Activated CD4-positive, alpha-beta T cell treated with anti-CD3 and anti-CD28 coated beads, Interleukin-2, amount 10 ng/mL, durations not matched to agents 7 days and 5 days (primary cell): Measurements from ENCODE around the gene UBXN7. TPM values are rescaled to one million over a fixed set of nuclear protein-coding genes. Genes with fewer than 3 reads are reported as not detected.
"Not testable (repeated sequence)": the region's sequence is repeated elsewhere in the genome, so short reads cannot be mapped to it uniquely, and the experiment has no call there.

ENCODE experiments used
- CTCF ChIA-PET: fragments of 350-600 bp; sonication (Branson Sonifier 250); formaldehyde crosslinking; loops from one replicate; lab custom pipeline; 2021; ENCODE audit warnings: antibody characterized with exemption; lab: Charles Lee
- POLR2A ChIA-PET: fragments of 350-600 bp; sonication (Branson Sonifier 250); formaldehyde crosslinking; loops from one replicate; lab custom pipeline; 2021; ENCODE audit warnings: antibody characterized with exemption; lab: Charles Lee
- DNase-seq: peaks from one replicate; pipeline ENCODE4 v3.0.0-alpha.2; 2020
- H3K27ac Mint-ChIP-seq: one replicate; pipeline ENCODE4 v1.8.0; 2021; ENCODE audit warnings: mild to moderate bottlenecking, moderate library complexity, mixed read lengths
- H3K27me3 Mint-ChIP-seq: one replicate; pipeline ENCODE4 v1.8.0; 2021; ENCODE audit warnings: mixed read lengths
- H3K36me3 Mint-ChIP-seq: one replicate; pipeline ENCODE4 v1.8.0; 2021; ENCODE audit warnings: low read depth, mixed read lengths
- H3K4me1 Mint-ChIP-seq: one replicate; pipeline ENCODE4 v1.8.0; 2021; ENCODE audit warnings: mixed read lengths
- H3K4me3 Mint-ChIP-seq: one replicate; pipeline ENCODE4 v1.8.0; 2021; ENCODE audit warnings: mild to moderate bottlenecking, moderate library complexity, mixed read lengths
- H3K9me3 Mint-ChIP-seq: one replicate; pipeline ENCODE4 v1.8.0; 2021; ENCODE audit warnings: mixed read lengths
- total RNA-seq, 2 experiments: library from RNA; stranded (reverse); gene quantifications; one replicate each; pipeline ENCODE4 v1.2.3, GENCODE V29; 2021

Gene UBXN7
- total RNA-seq, 2 experiments from 2014 or later: 54.4 to 64.8 TPM

DNA sequence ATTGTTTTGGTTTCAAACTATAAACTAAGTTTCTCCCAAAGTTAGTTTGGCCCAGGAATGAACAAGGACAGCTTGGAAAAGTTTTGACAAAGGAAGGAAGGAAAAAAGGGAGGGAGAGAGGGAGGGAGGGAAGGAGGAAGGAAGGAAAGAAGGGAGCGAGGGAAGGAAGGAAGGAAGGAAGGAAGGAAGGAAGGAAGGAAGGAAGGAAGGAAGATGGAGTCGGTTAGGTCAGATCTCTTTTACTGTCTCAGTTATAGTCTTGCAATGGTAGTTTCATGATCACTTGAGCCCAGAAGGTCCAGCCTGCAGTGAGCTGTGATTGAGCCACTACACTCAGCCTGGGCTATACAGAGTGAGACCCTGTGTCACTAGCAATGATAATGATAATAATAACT is 12.3 kb upstream of the UBXN7 start:
- DNase-seq: no peak
- H3K27me3 Mint-ChIP-seq: no peaks in the 10 kb centered on the region
- H3K4me3 Mint-ChIP-seq: no peak overlapping the region
- ChIA-PET CTCF (interaction anchor here (0.6 to 1.0 kb wide), 2 partner anchors 27 to 215 kb away, joined by 3 read pairs; no protein-coding TSS in a partner anchor), POLR2A (no interaction called here)
- H3K27ac Mint-ChIP-seq: no peak overlapping the region
- peaks cover 18% of the 10 kb centered on the region for H3K4me1 Mint-ChIP-seq
- no peaks in the 10 kb centered on the region for H3K9me3 Mint-ChIP-seq
- no peaks in the 10 kb centered on the region for H3K36me3 Mint-ChIP-seq

DNA sequence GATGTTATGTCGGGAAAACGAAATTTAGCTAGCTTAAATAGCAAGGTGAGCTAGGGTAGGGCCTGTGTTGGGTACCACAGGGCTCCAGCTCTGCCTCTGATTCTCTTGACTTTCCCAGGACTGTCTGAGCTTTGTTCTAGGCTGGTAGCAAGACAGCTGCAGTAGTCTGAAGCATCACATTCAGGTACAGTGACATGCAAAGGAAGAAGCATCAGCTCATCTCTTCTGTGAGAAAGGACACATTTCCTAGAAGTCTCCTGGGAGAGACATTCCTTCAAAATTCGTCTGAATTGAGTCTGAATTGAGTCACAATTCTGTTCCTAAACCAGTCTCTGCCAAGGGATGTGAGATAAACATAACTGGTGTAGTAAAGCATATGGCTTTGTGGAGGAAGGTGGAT is 8.5 kb upstream of the UBXN7 start:
- H3K4me1 Mint-ChIP-seq: peaks cover 18% of the 10 kb centered on the region
- no peak overlapping the region for H3K4me3 Mint-ChIP-seq
- no peak overlapping the region for H3K27ac Mint-ChIP-seq
- POLR2A ChIA-PET: interaction anchor here (0.6 kb wide), 1 partner anchor 10 kb away, joined by 3 read pairs; no protein-coding TSS in a partner anchor
- no peaks in the 10 kb centered on the region for H3K36me3 Mint-ChIP-seq
- H3K27me3 Mint-ChIP-seq: no peaks in the 10 kb centered on the region
- H3K9me3 Mint-ChIP-seq: no peaks in the 10 kb centered on the region
- CTCF ChIA-PET: interaction anchor here (1.0 to 1.6 kb wide), 4 partner anchors 8 to 18 kb away, joined by 3 to 5 read pairs (median 3); partner anchors contain the start of gene UBXN7
- DNase-seq: no peak

DNA sequence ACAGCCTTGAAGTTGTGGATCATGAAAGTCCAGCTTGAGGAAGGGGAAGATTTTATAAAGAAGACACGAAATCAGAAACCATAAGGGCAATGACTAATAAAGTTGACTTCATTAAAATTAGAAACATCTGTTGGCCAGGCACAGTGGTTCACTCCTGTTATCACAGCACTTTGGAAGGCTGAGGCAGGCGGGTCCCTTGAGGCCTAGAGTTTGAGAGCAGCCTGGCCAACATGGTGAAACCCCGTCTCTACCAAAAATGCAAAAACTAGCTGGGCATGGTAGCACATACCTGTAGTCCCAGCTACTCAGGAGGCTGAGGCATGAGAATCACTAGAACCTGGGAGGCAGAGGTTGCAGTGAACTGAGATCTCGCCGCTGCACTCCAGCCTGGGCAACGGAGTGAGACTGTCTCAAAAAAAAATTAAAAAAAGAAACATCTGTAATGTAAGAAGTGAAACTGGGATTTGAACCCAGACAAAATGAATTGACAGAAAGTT is 7.9 kb upstream of the UBXN7 start:
- Mint-ChIP-seq H3K4me1 (peaks cover 18% of the 10 kb centered on the region), H3K36me3 (no peaks in the 10 kb centered on the region), H3K27me3 (no peaks in the 10 kb centered on the region), H3K27ac (peak overlapping the region; percentile 66), H3K9me3 (no peaks in the 10 kb centered on the region), H3K4me3 (no peak overlapping the region)
- CTCF ChIA-PET: interaction anchor here (1.0 to 1.6 kb wide), 4 partner anchors 8 to 78 kb away, joined by 3 to 5 read pairs (median 3); partner anchors contain the start of gene UBXN7
- POLR2A ChIA-PET: no interaction called here
- DNase-seq: no peak

DNA sequence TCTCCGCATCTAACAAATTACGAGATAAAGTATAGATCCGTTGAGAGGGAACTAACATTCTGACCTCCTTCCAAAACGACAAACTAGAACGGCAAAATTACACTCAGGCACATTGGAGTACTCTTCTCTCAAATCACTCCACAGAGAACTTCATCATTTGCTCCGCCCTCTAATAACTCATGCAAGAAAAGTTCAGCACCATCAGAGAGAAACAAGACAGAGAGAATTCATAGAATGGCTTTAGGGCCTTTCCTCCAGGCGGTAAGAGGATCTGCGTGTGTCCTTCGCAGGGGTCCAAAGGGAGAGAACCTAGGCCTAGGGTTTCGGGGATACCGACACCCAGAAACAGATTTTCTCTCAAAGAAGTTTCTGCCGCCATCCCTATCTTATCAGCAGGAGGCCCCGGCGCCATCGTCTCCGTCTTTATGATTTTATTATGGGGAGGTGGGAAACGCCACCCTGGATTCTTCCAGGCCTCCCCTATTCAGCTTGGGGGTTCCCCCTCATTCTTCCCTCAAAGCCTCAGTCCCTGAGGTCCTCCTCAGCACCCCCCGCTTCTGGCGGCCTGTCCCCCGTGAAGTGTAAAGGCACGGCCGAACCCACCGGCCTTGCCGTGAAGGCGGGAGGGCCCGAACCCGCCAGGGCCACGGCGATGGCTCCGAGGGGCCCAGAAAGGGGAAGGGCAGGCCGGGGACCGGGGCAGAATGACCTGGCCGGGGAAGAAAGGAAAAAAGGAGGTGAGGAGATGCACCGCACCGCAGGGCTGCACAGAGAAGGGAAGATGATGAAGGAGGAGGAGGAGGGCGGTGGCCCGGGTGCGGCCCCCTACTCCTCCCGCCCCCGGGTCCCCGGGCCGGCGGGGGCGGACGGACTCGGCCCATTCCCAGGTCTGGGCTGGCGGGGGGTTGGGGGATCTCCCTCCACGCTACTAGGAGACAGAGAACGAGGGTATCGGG is 768 bp downstream of the UBXN7 start:
- CTCF ChIA-PET: interaction anchor here (0.6 to 2.4 kb wide), 5 partner anchors 9 to 150 kb away, joined by 3 to 5 read pairs (median 3); no protein-coding TSS in a partner anchor
- peak overlapping the region; percentile 75 for H3K4me3 Mint-ChIP-seq
- POLR2A ChIA-PET: interaction anchor here (0.7 kb wide), 1 partner anchor 9 kb away, joined by 3 read pairs; no protein-coding TSS in a partner anchor

DNA sequence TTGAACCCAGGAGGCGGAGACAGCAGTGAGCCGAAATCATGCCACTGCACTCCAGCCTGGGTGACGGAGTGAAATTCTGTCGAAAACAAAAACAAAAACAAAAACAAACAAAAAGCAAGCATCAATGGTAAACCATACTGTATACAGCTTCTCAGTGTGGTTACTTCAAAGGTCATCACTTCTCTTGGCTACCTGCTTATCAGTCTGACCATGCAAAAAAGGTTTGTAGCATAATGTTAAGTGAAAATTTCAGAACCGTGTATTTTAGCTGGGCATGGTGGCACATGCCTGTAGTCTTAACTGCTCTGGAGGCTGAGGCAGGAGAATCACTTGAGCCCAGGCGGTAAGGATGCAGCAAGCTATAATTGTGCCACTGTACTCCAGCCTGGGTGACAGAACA is 4.2 kb downstream of the UBXN7 start:
- H3K4me1 Mint-ChIP-seq: peaks cover 21% of the 10 kb centered on the region
- no peak for DNase-seq
- no peaks in the 10 kb centered on the region for H3K27me3 Mint-ChIP-seq
- peaks cover 11% of the 10 kb centered on the region for H3K36me3 Mint-ChIP-seq
- POLR2A ChIA-PET: no interaction called here
- no peak overlapping the region for H3K27ac Mint-ChIP-seq
- H3K4me3 Mint-ChIP-seq: no peak overlapping the region
- H3K9me3 Mint-ChIP-seq: no peaks in the 10 kb centered on the region
- CTCF ChIA-PET: interaction anchor here (0.8 kb wide), 1 partner anchor 49 kb away, joined by 3 read pairs; no protein-coding TSS in a partner anchor

More for the DNA sequence above, 768 bp downstream of the UBXN7 start:
- H3K27me3 Mint-ChIP-seq: no peaks in the 10 kb centered on the region
- H3K27ac Mint-ChIP-seq: peak overlapping the region; percentile 97
- H3K4me1 Mint-ChIP-seq: peaks cover 23% of the 10 kb centered on the region
- H3K9me3 Mint-ChIP-seq: no peaks in the 10 kb centered on the region
- H3K36me3 Mint-ChIP-seq: peaks cover 9% of the 10 kb centered on the region
- DNase-seq: peak; percentile 24

DNA sequence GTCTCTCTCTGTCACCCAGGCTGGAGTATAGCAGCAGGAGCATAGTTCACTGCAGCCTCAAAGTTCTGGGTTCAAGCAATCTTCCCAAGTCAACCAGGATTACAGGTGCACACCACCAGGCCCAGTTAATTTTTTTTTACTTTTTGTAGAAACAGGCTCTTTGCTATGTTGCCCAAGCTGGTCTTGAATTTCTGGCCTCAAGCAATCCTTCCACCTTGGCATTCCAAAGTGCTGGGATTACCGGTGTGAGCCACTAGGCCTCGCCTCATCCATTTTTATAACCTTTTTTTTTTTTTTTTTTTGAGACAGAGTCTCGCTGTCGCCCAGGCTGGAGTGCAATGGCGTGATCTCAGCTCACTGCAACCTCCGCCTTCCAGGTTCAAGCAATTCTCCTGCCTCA is 7.8 kb downstream of the UBXN7 start:
- CTCF ChIA-PET: interaction anchor here (0.7 to 0.9 kb wide), 2 partner anchors 9 to 160 kb away, joined by 4 to 6 read pairs; no protein-coding TSS in a partner anchor
- H3K4me3 Mint-ChIP-seq, H3K9me3 Mint-ChIP-seq, POLR2A ChIA-PET, H3K27me3 Mint-ChIP-seq, H3K27ac Mint-ChIP-seq, DNase-seq: not testable (repeated sequence)
- Mint-ChIP-seq H3K36me3 (peaks cover 12% of the 10 kb centered on the region), H3K4me1 (peaks cover 11% of the 10 kb centered on the region)

DNA sequence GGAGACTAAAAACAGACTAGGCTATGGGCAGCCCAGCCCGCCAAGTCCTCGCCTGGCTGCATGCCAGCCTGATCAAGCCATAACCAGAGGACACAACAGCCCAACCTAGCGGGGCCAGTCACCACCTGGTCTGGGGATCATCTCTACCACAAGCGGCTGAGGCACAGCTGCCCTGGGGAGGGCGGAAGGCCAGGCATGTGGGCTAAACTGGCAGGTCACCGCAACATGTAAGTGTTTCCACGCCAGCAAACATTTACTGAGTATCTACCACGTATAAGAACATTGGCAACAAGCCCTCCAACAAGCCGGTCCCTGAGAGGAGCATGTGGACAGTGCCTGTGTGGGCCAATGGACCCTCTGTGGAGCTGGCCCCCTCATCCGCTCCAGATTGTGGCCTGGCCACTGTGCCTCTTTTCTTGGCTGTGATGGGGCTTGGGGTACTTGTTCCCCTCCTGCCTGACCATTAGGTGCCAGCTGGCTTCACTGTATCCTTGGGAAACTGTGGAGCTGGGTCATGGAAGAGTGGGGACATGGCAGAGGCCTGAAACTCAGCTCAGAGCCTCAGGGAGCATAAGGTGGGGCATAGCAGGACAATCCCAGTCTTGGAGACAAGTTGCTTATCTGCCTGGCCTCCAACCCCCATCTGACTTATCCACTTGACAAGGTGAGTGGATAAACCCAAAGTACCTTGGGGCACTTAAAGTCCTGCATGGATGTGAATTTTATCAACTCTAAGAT is 9.0 kb downstream of the UBXN7 start:
- ChIA-PET POLR2A (no interaction called here), CTCF (interaction anchor here (0.6 to 0.8 kb wide), 3 partner anchors 13 to 343 kb away, joined by 3 to 6 read pairs (median 3); no protein-coding TSS in a partner anchor)
- H3K4me1 Mint-ChIP-seq: peaks cover 11% of the 10 kb centered on the region

DNA sequence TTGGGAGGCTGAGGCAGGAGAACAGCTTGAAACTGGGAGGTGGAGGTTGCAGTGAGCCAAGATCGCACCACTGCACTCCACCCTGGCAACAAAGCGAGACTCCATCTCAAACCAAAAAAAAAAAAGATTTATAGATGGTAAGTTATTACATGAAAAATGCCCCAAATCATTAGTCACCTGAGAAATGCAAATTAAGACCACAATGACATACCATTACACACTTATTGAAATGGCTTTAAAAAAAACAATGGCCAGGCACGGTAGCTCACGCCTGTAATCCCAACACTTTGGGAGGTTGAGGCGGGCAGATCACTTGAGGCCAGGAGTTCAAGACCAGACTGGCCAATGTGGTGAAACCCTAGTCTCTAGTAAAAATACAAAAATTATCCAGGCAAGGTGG is 10.6 kb downstream of the UBXN7 start:
- H3K36me3 Mint-ChIP-seq, H3K9me3 Mint-ChIP-seq, POLR2A ChIA-PET, H3K4me3 Mint-ChIP-seq, H3K27me3 Mint-ChIP-seq, H3K27ac Mint-ChIP-seq, DNase-seq: not testable (repeated sequence)
- CTCF ChIA-PET: interaction anchor here (0.6 to 1.1 kb wide), 2 partner anchors 8 to 107 kb away, joined by 3 to 5 read pairs; no protein-coding TSS in a partner anchor
- H3K4me1 Mint-ChIP-seq: peaks cover 10% of the 10 kb centered on the region

More for the DNA sequence above, 9.0 kb downstream of the UBXN7 start:
- Mint-ChIP-seq H3K9me3 (no peaks in the 10 kb centered on the region), H3K27me3 (no peaks in the 10 kb centered on the region), H3K27ac (no peak overlapping the region), H3K36me3 (peaks cover 12% of the 10 kb centered on the region), H3K4me3 (no peak overlapping the region)
- DNase-seq: no peak

DNA sequence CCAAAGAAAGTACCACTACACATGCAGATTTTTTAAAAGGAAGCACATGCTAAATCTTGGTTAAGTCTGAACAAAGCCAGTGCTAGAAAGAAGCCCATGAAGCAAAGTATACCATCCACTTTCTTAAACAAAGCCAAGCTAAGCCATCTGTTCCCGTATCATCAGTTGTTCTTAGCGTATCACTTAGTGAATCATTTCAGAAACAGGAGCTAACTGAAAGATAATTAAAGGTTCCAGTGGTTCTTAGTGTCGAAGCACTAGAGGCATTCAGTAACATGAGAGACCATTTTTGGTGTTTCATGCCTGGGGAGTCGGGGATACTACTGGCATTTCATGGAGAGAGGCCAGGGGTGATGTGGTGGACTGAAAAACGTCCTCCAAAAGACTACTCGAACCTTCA is 12.8 kb downstream of the UBXN7 start:
- H3K9me3 Mint-ChIP-seq: no peaks in the 10 kb centered on the region
- no peak overlapping the region for H3K4me3 Mint-ChIP-seq
- peaks cover 13% of the 10 kb centered on the region for H3K36me3 Mint-ChIP-seq
- no peak for DNase-seq
- H3K27ac Mint-ChIP-seq: no peak overlapping the region
- ChIA-PET POLR2A (no interaction called here), CTCF (interaction anchor here (0.7 to 1.5 kb wide), 4 partner anchors 13 to 217 kb away, joined by 3 to 5 read pairs (median 3); partner anchors contain the start of gene UBXN7)
- peaks cover 16% of the 10 kb centered on the region for H3K4me1 Mint-ChIP-seq
- no peaks in the 10 kb centered on the region for H3K27me3 Mint-ChIP-seq

DNA sequence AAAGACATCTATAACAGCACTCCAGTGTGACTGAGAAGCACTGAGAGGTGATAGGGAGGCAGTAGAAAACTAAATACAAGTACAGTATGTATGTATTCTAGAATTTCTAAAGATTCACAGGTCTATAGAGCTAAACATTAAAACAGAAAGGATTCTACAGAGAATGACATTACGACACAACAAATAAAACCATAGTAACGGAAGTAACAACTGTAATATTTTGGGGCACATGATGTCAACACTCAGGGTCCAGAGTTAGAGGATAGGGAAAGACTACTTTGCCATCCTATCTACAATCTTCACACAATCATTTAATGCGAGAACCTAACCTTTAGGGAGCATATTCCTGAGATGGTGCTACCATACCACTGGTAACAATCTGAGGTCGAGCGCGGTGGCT is 13.6 kb downstream of the UBXN7 start:
- CTCF ChIA-PET: interaction anchor here (1.5 kb wide), 1 partner anchor 22 kb away, joined by 5 read pairs; no protein-coding TSS in a partner anchor
- Mint-ChIP-seq H3K27ac (no peak overlapping the region), H3K27me3 (no peaks in the 10 kb centered on the region), H3K4me1 (peaks cover 16% of the 10 kb centered on the region), H3K4me3 (no peak overlapping the region), H3K9me3 (no peaks in the 10 kb centered on the region), H3K36me3 (peaks cover 13% of the 10 kb centered on the region)
- DNase-seq: no peak
- POLR2A ChIA-PET: no interaction called here

DNA sequence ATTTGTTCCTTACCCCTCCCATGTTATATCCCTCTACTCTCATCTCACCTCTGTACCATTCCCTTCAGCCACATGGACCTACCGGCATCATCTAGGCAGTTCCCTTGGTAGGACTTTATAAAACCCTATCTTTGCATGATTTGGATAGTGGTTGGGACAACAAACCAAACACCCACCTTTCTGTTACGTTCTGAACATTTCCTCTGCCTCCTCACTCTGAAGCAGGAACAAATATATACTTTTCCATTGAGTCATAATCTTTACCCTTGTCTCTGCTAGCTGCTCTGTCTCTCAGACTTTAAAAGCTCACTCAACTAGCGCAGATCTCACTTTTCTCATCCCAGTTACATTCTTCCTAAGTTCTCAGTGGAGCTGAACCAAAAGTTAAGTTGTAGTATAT is 17.8 kb downstream of the UBXN7 start:
- POLR2A ChIA-PET: no interaction called here
- H3K4me3 Mint-ChIP-seq: no peak overlapping the region
- H3K27me3 Mint-ChIP-seq: no peaks in the 10 kb centered on the region
- peaks cover 18% of the 10 kb centered on the region for H3K36me3 Mint-ChIP-seq
- DNase-seq: no peak
- CTCF ChIA-PET: interaction anchor here (0.9 to 2.0 kb wide), 2 partner anchors 72 to 87 kb away, joined by 3 to 4 read pairs; no protein-coding TSS in a partner anchor
- H3K4me1 Mint-ChIP-seq: peaks cover 17% of the 10 kb centered on the region
- H3K9me3 Mint-ChIP-seq: peaks cover 8% of the 10 kb centered on the region
- no peak overlapping the region for H3K27ac Mint-ChIP-seq

DNA sequence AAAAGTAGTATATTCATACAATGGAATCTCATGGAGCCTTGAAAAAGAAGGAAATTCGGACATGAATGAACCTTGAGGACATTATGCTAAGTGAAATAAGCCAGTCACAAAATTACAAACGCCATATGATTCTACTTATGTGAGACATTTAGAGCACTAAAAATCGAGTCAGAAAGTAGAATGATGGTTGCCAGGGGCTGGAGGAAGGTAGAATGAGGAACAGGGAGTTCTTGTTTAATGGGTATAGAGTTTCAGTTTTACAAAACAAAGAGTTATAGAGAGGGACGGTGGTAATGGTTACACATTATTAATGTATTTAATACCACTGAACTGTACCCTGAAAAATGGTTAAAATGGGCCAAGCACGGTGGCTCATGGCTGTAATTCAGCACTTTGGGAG is 19.5 kb downstream of the UBXN7 start:
- H3K27ac Mint-ChIP-seq: no peak overlapping the region
- DNase-seq: no peak
- POLR2A ChIA-PET: no interaction called here
- H3K4me3 Mint-ChIP-seq: no peak overlapping the region
- H3K4me1 Mint-ChIP-seq: peaks cover 24% of the 10 kb centered on the region
- H3K27me3 Mint-ChIP-seq: no peaks in the 10 kb centered on the region
- peaks cover 29% of the 10 kb centered on the region for H3K36me3 Mint-ChIP-seq
- CTCF ChIA-PET: no interaction called here
- peaks cover 16% of the 10 kb centered on the region for H3K9me3 Mint-ChIP-seq
